ENCODE measurements around the gene ARFGEF2. TPM values are rescaled to one million over a fixed set of nuclear protein-coding genes. Genes with fewer than 3 reads are reported as not detected.

Gene ARFGEF2
- polyA plus RNA-seq, 1 donor (not counting 4 experiments of a cell fraction or from before 2014, with no cell fraction given): 19.2 TPM

DNA sequence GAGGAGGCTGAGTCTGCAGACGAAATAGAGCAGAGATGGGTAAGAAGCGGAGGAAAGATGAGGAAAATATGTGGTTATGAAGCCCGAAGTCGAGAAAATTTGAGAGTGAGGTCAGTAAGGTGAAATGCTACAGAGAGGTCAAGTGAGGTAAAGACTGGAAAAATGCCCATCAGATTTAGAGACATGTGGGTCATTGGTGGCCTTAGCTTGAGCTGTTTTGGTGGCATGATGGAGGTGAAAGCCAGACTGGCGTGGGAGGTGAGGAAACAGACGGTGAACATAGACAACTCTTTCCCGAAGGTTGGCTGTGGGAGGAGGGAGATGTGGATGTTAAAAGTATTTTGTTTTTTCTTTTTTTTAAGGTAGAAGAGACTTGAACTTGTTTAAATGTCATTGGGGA is 9.4 kb downstream of the ARFGEF2 start:
- dilution Hi-C loops (cut with MboI; ENCODE audit: extremely low pct_ligation_motif_present, low sequenced_read_pairs): no loop called here
- H3K9me1 ChIP-seq (ENCODE audit: control insufficient read depth, extremely low read depth, insufficient read depth, low read length): no peaks in the 10 kb centered on the region
- peaks cover 4% of the 10 kb centered on the region for H3K4me1 ChIP-seq (ENCODE audit: control insufficient read depth, extremely low read depth, insufficient read depth, low read length)
- peaks cover 23% of the 10 kb centered on the region for H4K20me1 ChIP-seq (ENCODE audit: control insufficient read depth, extremely low read depth, insufficient read depth, low read length)
- no peaks in the 10 kb centered on the region for H3K36me3 ChIP-seq (ENCODE audit: control insufficient read depth in 2 of 2, extremely low read depth in 1 of 2, insufficient read depth in 2 of 2, low read length in 2 of 2)
- H3K9me3 ChIP-seq (ENCODE audit: control insufficient read depth, low read depth, low read length): no peaks in the 10 kb centered on the region
- no peak for FAIRE-seq
- H2AFZ ChIP-seq (ENCODE audit: control insufficient read depth, low read length): no peak overlapping the region
- no peaks in the 10 kb centered on the region for H3K27me3 ChIP-seq (ENCODE audit: control insufficient read depth, extremely low read depth, insufficient read depth, low read length)
- H3K4me2 ChIP-seq (ENCODE audit: control insufficient read depth, extremely low read depth, insufficient read depth, low read depth, low read length): no peak overlapping the region
- DNase-seq (ENCODE audit: low read depth, low spot score): no peak
- H3K4me3 ChIP-seq (ENCODE audit: control insufficient read depth in 2 of 3, extremely low read depth in 1 of 3, insufficient read depth in 2 of 3, low read depth in 1 of 3, low read length in 3 of 3): no peak overlapping the region
- TF ChIP-seq, protein P1, sequence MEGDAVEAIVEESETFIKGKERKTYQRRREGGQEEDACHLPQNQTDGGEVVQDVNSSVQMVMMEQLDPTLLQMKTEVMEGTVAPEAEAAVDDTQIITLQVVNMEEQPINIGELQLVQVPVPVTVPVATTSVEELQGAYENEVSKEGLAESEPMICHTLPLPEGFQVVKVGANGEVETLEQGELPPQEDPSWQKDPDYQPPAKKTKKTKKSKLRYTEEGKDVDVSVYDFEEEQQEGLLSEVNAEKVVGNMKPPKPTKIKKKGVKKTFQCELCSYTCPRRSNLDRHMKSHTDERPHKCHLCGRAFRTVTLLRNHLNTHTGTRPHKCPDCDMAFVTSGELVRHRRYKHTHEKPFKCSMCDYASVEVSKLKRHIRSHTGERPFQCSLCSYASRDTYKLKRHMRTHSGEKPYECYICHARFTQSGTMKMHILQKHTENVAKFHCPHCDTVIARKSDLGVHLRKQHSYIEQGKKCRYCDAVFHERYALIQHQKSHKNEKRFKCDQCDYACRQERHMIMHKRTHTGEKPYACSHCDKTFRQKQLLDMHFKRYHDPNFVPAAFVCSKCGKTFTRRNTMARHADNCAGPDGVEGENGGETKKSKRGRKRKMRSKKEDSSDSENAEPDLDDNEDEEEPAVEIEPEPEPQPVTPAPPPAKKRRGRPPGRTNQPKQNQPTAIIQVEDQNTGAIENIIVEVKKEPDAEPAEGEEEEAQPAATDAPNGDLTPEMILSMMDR (optimal IDR thresholded peaks at IDR 0.05 in 1 of 3, IDR thresholded peaks at IDR 0.05 in 1 of 3, conservative IDR thresholded peaks at IDR 0.05 in 1 of 3; ENCODE audit: extremely low read depth in 1 of 3, insufficient read depth in 2 of 3, low read length in 3 of 3): no peak
- no peak for TF ChIP-seq EZH2 (IDR thresholded peaks at IDR 0.05; ENCODE audit: low read length)
- no peak overlapping the region for H3K9ac ChIP-seq (ENCODE audit: control insufficient read depth, extremely low read depth, insufficient read depth, low read length)
- peaks cover 75% of the 10 kb centered on the region for H3K79me2 ChIP-seq (ENCODE audit: control insufficient read depth, insufficient read depth, low read length)
- H3K27ac ChIP-seq (ENCODE audit: control insufficient read depth, insufficient read depth, low read length): no peak overlapping the region

DNA sequence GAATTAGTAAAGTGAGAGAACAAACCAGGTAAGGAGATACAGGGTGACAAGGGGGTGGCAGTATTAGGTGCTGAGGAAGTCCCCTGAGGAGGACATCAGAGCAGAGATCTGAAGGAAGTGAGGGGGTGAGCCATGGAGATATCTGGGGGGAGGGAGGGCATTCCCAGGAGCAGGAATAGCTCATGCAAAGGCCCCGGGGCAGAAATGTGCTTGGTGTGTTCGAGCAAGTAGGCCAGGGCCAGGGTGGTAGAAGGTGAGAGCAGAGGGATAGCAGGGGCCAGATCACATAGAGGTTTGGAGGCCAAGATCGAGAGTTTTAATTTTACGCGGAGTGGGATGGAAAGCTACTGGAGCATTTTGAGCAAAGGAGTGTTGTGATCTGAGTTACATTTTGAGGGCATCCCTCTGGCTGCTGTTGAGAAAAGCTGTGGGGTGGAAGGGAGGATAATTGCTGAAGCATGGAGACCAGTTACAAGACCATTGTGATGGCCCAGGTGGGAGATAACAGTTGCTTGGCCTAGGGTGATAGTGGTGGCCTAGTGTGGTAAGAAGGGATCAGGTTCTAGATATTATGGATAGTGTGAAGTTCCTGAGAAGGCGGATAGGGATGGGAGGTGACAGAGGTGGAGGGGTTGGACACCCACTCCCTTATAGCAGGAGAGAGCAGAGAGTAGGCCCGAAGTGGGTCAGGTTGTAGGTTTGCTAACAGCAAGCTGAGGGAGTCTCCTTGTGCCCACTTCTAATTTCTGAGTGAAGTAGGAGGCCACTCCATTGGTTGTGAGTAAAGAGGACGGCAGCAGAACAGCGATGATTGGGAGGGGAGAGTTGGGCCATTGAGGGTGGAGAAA is 10.2 kb downstream of the ARFGEF2 start:
- no peak overlapping the region for H3K27ac ChIP-seq (ENCODE audit: control insufficient read depth, insufficient read depth, low read length)
- TF ChIP-seq, protein P1 (optimal IDR thresholded peaks at IDR 0.05 in 1 of 3, IDR thresholded peaks at IDR 0.05 in 1 of 3, conservative IDR thresholded peaks at IDR 0.05 in 1 of 3; ENCODE audit: extremely low read depth in 1 of 3, insufficient read depth in 2 of 3, low read length in 3 of 3): no peak
- no peak for TF ChIP-seq EZH2 (IDR thresholded peaks at IDR 0.05; ENCODE audit: low read length)

More for the DNA sequence above, 10.2 kb downstream of the ARFGEF2 start:
- Histone ChIP-seq H3K4me2 (ENCODE audit: control insufficient read depth, extremely low read depth, insufficient read depth, low read depth, low read length) (no peak overlapping the region), H3K27me3 (ENCODE audit: control insufficient read depth, extremely low read depth, insufficient read depth, low read length) (no peaks in the 10 kb centered on the region), H3K4me1 (ENCODE audit: control insufficient read depth, extremely low read depth, insufficient read depth, low read length) (peaks cover 4% of the 10 kb centered on the region), H4K20me1 (ENCODE audit: control insufficient read depth, extremely low read depth, insufficient read depth, low read length) (peaks cover 23% of the 10 kb centered on the region), H3K9me3 (ENCODE audit: control insufficient read depth, low read depth, low read length) (no peaks in the 10 kb centered on the region), H3K36me3 (ENCODE audit: control insufficient read depth in 2 of 2, extremely low read depth in 1 of 2, insufficient read depth in 2 of 2, low read length in 2 of 2) (no peaks in the 10 kb centered on the region), H3K9me1 (ENCODE audit: control insufficient read depth, extremely low read depth, insufficient read depth, low read length) (no peaks in the 10 kb centered on the region), H2AFZ (ENCODE audit: control insufficient read depth, low read length) (no peak overlapping the region), H3K79me2 (ENCODE audit: control insufficient read depth, insufficient read depth, low read length) (peaks cover 68% of the 10 kb centered on the region), H3K4me3 (ENCODE audit: control insufficient read depth in 2 of 3, extremely low read depth in 1 of 3, insufficient read depth in 2 of 3, low read depth in 1 of 3, low read length in 3 of 3) (no peak overlapping the region), H3K9ac (ENCODE audit: control insufficient read depth, extremely low read depth, insufficient read depth, low read length) (no peak overlapping the region)
- no peak for DNase-seq (ENCODE audit: low read depth, low spot score)
- no peak for FAIRE-seq
- dilution Hi-C loops (cut with MboI; ENCODE audit: extremely low pct_ligation_motif_present, low sequenced_read_pairs): no loop called here

Data from keratinocyte (primary cell).